ENCODE results near the gene KCNK4.

KCNK4 gene

DNA sequence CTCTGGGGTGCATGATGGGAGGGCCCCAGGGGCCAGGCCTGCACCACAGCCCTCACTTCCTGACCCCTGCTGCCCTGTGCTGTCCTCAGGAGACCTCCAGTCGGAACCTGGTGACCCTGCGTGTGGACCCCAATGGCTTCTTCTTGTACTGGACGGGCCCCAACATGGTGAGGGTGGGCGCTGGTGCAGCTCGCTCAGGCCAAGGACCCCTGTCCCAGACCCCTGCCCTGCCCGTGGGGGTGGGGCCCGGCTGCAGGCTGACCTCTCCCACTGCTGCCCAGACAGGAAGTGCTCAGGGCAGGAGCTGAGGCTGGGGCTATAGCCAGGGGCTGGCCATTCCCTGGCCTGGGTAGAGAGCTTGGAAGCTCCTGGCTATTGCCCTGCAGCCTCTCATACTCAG lies 36.8 kb upstream of the KCNK4 start:
- no peak for DNase-seq

DNA sequence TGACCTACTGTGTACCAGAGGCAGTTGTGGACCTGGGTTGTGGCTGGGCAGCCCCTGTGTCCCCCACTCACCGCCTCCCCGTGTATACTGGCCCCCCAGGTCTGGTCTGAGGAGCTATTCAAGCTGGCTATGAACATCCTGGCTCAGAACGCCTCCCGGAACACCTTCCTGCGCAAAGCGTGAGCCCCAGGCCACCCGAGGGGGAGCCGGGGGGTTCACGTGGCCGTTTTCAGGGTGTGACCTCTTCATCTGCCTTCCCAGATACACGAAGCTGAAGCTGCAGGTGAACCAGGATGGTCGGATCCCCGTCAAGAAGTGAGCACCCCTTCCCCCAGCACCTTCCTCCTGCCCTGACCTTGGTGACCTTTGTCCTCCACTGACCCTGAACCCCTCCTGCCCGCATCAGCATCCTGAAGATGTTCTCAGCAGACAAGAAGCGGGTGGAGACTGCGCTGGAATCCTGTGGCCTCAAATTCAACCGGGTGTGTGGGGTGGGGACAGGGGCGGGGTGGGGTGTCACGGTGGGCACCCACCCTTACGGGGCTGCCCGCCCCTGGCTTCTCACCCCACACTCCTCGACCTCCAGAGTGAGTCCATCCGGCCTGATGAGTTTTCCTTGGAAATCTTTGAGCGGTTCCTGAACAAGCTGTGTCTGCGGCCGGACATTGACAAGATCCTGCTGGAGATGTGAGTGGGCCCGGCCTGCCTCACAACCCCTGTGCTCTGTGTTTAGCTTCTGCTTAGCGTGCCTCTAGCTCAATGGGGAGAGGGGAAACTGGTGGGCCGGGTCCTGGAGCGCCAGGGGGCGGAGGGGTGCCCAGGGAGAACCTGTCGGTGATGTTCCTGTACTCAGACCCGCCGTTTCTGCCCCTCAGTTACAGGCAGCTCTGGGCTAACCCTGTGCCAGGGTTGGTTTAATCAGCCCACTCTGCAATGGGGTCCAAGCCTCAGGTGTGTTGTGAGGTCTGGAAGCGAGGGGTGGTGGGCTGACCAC lies 35.7 kb upstream of the KCNK4 start:
- DNase-seq, result no peak

DNA sequence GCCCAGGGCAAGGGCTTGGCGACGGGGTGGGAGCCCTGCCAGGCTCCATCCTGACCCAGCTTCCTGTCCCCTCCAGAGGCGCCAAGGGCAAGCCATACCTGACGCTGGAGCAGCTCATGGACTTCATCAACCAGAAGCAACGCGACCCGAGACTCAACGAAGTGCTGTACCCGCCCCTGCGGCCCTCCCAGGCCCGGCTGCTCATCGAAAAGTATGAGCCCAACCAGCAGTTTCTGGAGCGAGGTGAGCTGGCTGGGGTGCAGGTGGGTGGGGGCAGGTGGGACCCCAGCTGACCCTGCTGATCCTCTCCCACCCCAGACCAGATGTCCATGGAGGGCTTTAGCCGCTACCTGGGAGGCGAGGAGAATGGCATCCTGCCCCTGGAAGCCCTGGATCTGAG lies 34.8 kb upstream of the KCNK4 start:
- DNase-seq, result no peak

DNA sequence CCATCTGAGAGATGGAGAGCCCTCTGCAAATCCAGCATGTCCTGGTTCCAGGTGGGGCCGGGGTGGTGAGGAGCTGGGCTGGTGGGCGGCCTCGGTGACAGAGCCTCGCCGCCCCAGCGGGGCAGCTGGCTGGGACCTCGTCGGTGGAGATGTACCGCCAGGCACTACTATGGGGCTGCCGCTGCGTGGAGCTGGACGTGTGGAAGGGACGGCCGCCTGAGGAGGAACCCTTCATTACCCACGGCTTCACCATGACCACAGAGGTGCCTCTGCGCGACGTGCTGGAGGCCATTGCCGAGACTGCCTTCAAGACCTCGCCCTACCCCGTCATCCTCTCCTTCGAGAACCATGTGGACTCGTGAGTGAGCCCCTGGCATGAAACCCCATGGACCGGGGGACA lies 32.7 kb upstream of the KCNK4 start:
- DNase-seq, result no peak

DNA sequence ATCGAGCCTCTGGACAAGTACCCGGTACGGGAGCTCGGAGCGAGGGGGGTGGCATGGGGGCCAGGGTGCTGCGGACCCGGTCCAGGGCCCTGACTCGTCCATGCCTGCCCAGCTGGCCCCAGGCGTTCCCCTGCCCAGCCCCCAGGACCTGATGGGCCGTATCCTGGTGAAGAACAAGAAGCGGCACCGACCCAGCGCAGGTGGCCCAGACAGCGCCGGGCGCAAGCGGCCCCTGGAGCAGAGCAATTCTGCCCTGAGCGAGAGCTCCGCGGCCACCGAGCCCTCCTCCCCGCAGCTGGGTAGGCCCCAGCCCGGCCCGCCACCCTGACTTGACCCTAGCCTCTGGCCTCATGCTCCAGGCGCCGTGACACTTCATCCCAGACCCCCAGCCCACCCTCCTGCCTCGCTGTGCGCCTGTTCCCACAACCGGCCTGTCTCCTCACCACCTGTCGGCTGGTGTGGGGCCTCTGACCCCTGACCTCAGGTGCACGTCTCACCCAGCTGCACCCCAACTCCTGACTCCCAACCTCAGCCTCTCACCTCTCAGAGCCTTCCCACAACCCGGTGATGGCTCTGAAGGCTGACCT lies 32.1 kb upstream of the KCNK4 start:
- no peak for DNase-seq

DNA sequence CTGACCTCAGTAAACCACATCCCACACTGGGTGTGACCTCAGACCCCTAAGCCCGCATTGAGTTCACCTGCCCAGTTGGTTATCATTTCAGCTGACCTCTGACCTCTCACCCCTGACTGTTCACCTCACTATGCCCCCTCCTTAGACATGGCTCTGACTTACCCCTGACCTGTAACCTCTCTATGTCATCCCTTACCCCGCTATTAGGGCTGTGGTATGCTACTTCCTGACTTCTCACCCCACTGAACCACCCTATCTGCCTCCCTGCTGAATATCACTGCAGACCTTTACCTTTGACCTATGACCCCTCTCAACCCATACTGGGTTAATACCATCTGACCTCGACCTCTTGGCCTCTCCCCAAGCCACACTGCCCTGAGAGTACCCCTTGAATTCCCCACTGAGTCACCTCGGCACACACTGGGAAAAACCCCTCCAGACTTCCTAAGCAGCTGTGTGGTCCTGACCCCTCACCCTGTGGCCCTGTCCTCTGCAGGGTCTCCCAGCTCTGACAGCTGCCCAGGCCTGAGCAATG lies 31.5 kb upstream of the KCNK4 start:
- DNase-seq, result no peak

DNA sequence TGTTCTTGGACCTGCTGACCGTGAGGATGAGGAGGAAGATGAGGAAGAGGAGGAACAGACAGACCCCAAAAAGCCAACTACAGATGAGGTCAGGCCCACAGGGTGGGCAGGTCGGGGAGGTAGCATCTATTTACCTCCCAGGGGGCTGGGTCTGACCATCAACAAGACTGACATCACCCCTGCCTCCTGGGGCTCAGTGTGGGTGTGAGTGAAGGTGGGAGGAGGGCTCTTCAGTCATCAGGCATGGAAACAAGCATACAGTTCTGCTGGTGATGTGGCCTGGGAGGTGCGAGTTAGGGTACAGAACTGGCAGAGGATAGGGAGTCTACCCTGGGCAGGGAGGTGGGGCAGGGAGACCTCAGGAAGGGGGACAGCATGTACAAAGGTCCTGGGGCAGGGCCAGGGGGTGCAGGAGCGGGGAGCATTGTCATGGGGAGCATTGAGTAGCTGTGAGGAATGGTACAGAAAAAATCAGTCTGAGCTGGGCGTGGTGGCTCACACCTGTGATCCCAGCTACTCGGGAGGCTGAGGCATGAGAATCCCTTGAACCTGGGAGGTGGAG lies 30.9 kb upstream of the KCNK4 start:
- no peak for DNase-seq

DNA sequence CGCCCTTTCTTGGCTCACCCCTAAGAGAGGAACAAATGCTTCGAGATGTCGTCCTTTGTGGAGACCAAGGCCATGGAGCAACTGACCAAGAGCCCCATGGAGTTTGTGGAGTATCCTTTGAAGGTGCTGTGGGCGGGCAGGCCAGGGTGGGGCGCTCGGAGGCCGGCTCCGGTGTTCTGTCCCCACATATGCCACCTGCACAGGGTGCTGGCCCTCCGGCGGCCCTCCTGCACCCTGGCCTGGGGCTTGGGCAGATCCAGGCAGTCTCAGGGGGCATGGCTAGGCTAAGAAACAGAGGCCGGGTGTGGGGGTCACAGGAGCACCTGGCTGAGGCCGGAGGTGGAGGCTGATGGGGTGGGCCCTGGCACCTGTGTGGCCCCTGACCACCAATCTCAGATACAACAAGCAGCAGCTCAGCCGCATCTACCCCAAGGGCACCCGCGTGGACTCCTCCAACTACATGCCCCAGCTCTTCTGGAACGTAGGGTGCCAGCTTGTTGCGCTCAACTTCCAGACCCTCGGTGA lies 29.5 kb upstream of the KCNK4 start:
- DNase-seq, result no peak

DNA sequence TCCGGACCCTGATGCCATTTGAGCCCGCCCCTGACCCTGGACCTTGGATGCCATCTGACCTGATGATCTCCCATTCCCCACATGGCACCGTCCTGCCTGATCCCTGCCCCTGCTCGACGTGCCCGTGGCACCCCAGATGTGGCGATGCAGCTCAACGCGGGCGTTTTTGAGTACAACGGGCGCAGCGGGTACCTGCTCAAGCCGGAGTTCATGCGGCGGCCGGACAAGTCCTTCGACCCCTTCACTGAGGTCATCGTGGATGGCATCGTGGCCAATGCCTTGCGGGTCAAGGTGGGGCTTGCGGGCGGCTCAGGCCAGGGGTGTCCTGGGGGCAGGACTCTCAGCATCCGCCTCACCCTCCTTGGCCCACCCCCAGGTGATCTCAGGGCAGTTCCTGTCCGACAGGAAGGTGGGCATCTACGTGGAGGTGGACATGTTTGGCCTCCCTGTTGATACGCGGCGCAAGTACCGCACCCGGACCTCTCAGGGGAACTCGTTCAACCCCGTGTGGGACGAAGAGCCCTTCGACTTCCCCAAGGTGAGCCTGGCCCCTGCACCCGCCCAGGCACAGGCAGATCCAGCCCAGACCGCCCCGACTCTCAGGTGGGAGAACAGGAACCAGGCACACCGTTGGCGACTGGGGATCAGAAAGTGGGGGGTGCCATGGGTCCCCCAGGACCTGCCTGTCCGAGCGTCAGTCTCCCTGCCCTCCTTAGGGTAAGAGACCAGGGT lies 28.7 kb upstream of the KCNK4 start:
- DNase-seq, result no peak

DNA sequence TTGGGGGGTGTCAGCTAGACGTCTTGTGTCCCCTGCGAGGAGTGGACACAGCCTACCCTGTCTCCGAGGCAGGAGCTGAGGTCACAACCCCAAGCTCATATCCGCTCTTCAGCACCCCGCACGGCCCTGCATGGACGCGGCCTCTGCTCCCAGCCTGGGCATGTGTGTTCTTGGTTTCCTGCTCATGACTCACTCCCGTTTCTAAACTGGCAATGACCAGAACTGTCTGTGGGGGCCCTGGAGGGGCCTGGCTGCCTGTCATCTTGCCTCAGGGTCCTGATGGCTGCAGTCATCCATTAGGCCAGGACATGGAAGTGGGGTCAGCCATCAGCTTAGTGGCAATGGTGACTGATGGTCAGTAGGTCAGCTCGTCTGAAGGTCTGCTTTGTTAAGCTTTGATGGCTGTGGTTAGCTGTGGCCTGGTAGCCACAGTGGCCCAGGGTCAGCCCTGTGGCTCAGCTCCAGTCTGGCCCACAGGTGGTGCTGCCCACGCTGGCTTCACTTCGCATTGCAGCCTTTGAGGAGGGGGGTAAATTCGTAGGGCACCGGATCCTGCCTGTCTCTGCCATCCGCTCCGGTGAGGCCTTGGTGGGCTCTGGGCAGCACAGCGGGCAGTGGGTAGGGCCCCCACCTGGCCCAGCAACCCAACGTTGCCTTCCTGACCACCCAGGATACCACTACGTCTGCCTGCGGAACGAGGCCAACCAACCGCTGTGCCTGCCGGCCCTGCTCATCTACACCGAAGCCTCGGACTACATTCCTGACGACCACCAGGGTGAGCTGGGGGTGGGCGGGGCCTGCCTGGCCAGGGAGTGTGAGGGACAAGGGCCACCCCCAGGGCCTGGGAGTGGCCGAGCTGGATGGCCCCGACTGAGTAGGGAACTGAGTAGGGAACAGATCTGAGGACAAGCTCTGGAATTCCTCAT lies 27.8 kb upstream of the KCNK4 start:
- DNase-seq, result no peak

DNA sequence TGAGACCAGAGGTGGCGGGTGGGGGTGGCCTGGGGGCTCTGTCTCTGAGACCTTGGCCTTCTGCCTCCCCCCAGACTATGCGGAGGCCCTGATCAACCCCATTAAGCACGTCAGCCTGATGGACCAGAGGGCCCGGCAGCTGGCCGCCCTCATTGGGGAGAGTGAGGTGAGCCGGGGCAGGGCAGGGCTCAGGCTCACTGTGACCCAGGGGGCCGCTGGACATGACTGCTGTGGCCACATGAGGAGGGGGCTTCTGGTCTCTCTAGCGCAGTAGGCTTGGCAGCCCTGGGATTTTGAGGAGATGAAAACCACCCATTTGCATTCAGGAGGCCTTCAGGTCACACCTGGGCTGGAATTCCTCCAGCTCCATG lies 27.2 kb upstream of the KCNK4 start:
- no peak for DNase-seq

DNA sequence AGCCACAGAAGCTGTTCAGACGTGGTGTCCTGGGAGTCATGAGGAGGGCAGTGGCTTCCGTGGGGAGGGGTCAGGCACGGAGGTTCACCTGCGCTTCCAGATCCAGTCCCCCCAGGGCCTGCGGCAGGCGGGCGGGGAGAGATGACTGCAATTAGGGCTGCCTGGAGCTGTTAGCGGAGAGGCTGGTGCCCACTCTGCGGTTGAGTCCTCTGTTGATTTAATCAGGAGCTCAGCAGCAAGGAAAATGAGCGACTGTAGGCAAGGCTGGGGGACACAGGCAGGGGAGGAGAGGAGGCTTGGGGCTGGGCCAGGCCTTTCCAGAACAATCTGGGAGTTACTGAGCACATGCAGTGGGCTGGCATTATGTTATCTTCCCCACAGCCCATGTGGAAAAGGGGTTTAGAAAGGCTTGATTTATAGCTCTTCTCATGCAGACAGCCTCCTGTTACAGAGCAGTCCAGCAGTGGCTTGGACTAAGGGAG lies 26.7 kb upstream of the KCNK4 start:
- DNase-seq, result no peak

DNA sequence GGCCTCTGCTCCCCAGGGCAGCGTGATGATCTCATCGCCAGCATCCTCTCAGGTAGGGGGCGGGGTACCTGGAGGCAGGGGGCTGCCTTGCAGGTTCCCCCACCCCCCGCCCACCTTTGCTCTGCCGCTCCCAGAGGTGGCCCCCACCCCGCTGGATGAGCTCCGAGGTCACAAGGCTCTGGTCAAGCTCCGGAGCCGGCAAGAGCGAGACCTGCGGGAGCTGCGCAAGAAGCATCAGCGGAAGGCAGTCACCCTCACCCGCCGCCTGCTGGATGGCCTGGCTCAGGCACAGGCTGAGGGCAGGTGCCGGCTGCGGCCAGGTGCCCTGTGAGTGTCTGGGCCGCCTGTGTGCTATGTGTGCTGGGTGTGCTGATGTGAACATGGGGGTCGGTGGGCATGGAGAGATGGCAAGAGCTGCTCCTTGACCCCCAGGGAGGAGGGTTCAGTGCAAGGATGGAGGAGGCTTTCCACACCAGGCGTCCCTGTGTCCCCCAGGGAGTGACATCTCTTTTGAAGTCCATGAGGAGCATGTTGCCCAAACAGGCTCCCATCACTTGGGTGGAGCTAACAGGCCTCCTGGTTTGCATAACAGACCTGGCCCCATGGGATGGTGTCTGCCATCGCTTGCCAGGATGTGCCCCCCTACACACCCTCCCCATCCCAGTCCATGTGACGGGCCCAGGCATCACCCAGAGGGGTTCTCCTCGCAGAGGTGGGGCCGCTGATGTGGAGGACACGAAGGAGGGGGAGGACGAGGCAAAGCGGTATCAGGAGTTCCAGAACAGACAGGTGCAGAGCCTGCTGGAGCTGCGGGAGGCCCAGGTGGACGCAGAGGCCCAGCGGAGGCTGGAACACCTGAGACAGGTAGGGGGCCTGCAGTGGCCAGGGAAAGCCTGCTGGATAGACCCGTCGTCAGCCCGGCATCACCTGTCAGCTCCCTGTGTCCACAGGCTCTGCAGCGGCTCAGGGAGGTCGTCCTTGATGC lies 25.6 kb upstream of the KCNK4 start:
- DNase-seq, result no peak

DNA sequence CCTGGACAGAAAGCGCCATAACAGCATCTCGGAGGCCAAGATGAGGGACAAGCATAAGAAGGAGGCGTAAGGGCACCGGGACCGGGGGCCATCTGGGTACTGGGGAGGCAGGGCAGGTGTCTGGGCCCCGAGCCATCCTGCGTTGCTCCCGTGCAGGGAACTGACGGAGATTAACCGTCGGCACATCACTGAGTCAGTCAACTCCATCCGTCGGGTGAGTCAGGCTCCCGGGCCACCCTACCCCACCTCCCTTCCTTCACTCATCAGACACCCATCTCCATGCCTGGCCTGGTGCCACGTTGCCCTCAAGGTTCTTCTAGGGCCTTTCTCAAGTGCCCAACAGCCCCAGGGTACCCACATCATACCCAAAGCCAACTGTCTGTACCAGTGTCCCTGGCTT lies 24.8 kb upstream of the KCNK4 start:
- no peak for DNase-seq

DNA sequence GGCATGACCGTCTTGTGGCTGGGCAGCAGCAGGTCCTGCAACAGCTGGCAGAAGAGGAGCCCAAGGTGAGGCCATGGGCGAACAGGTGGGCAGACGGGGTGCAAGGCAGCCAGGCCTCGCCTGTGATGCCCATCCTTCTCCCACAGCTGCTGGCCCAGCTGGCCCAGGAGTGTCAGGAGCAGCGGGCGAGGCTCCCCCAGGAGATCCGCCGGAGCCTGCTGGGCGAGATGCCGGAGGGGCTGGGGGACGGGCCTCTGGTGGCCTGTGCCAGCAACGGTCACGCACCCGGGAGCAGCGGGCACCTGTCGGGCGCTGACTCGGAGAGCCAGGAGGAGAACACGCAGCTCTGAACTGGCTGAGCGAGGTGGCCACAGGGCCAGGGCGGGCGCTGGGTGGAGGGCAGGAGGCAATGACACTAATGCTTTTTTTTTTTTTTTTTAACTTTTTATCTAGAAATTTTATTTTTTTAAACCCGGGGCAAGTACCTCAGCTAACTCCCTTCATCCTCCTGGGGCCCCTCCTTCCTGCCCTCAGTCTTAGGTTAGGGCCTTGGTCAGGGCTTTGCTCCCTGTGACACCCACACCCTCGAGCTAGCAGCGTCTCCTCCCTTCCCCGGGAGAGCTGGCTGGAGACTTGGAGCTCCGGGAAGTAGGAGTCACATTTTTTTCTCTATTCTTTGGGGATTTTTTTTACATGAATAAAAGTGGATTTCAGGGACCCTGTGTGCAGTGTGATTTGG lies 23.7 kb upstream of the KCNK4 start:
- no peak for DNase-seq

DNA sequence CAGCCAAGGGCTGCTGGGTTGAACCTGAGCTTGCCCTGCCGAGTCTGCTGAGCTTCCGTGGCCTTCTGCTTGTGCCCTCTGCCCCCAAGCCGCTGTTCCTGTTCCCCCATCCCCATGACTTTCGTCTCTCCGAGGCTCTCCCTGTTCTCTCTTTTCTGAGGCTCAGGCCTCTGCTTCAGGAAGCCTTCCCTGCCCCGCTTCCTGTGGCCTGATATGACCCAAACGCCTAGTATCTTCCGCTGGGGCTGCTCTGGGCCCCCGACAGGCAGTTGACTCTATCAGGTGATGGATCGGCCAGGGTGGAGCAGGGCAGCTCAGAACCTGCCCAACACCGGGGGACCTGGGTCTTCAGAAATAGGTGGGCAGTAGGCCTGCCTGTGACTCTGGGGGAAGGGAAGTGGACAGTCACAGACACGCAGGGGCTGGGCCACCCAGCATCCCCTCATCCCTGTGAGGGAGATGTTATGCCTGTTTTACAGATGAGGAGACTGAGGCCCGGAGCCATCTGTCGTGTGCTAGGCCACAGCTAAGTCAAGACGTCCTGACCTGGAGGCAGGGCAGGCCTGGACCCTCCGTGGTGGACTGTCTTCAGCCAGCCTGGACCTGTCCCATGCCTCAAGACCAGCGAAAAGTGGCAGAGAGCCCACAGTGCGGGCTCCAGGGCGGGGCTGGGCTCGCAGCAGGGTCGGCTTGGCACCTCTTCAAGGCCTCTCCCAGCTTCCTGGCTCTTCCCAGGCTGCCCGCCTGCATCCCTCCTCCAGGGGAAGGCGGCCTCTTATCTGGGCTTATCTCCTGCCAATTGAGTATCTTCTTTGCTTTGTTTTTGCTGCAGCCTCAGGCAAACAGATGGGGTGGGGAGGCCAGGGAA lies 22.8 kb upstream of the KCNK4 start:
- DNase-seq, result no peak

DNA sequence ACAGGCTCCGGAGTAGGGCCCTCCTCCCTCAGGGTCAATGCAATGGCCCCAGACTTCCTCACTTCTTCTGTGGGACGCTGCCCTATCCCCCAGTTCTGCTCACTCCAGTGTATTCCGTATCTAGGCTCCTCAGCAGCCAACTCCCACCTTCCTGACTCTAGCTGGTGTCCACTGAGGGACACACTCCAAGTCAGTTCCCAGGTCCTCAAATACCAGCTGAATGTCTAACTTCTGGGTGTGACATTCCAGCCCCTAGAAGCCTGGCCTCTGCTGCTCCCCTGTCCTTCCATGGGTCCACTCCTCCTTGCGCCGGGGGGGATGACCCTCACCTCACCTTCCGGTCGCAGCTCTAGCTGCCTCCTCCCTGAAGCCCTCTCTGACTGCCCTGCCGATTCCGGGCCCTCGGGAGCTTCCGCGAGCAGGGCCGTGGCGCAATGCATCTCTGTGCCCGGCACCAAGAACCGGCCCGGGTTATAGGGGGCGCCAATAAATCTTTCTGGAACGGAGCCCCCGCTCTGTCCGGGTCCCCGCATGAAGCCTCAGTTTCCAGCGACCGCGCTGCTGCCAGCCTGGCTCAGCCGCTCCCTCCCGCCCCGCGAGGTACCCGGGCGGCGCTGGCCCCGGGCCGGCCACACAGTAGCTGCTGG lies 22.1 kb upstream of the KCNK4 start:
- DNase-seq, result no peak
